Vagina (tissue), 2 donors: Measurements from ENCODE around the gene PTPRF. TPM values are rescaled to one million over a fixed set of nuclear protein-coding genes. Genes with fewer than 3 reads are reported as not detected.
A peak's percentile ranks its signal among the peaks of the same experiment; 100 is the strongest.
"Not testable (repeated sequence)": the region's sequence is repeated elsewhere in the genome, so short reads cannot be mapped to it uniquely, and the experiment has no call there.

Source experiments
- DNase-seq, 2 donors: peaks; one replicate each; pipeline ENCODE4 v3.0.0-alpha.2; 2017; ENCODE audit errors: extremely low spot score in 2 of 2
- H3K27ac ChIP-seq: fragments of 200-600 bp; sonication (generic); one replicate; pipeline ENCODE4 v1.5.1; 2019
- H3K27me3 ChIP-seq: fragments of 200-600 bp; sonication (generic); one replicate; pipeline ENCODE4 v1.5.1; 2019
- H3K36me3 ChIP-seq, 2 donors: fragments of 200-600 bp; sonication (generic); one replicate each; pipeline ENCODE4 v1.5.1; 2017 to 2019
- H3K4me1 ChIP-seq: fragments of 200-600 bp; sonication (generic); one replicate; pipeline ENCODE4 v1.5.1; 2019
- H3K4me3 ChIP-seq, 2 donors: fragments of 200-600 bp; sonication (generic); 1 replicate in 1 of 2; 2 replicates in 1 of 2; pipeline ENCODE4 v1.5.1; 2016 to 2019
- H3K9me3 ChIP-seq: fragments of 200-600 bp; sonication (generic); one replicate; pipeline ENCODE4 v1.5.1; 2019
- CTCF ChIP-seq, 3 experiments: fragments of 450-650 bp in 2 of 3; fragments of 200-600 bp in 1 of 3; sonication (generic) in 1 of 3; IDR thresholded peaks; one replicate each; pipeline ENCODE4 v1.5.1; 2017 to 2019; ENCODE audit warnings: antibody characterized with exemption in 3 of 3, mild to moderate bottlenecking in 2 of 3, moderate library complexity in 2 of 3
- POLR2A ChIP-seq, 2 donors: fragments of 450-650 bp; IDR thresholded peaks; one replicate each; pipeline ENCODE4 v1.6.1; 2017; ENCODE audit warnings: antibody characterized with exemption in 2 of 2, mild to moderate bottlenecking in 2 of 2, moderate library complexity in 2 of 2
- POLR2AphosphoS5 ChIP-seq, 2 donors: sonication (generic); formaldehyde crosslinking; IDR thresholded peaks; one replicate each; pipeline ENCODE4 v1.9.0; 2017; ENCODE audit warnings: antibody characterized with exemption in 2 of 2, mild to moderate bottlenecking in 2 of 2, low read depth in 1 of 2; ENCODE audit not compliant: insufficient read depth in 1 of 2
- intact Hi-C: fragments of 100-400 bp; cut with DNase I; formaldehyde crosslinking; loops from one replicate; pipeline ENCODE4 v1.15.1; 2023
- total RNA-seq: library from RNA; depleted of rRNA; stranded (reverse); fragments of >200 nt; gene quantifications from one replicate; pipeline ENCODE4 v1.2.3, GENCODE V29; 2016

Gene PTPRF
- total RNA-seq, 1 donor from 2014 or later: 139 TPM

GRCh38 chr1:43625063-43625780, 94.5 kb downstream of the PTPRF start:
- TF ChIP-seq POLR2A (IDR thresholded peaks at IDR 0.05) (no peak), CTCF (IDR thresholded peaks at IDR 0.05) (no peak), POLR2AphosphoS5 (IDR thresholded peaks at IDR 0.05; ENCODE audit: insufficient read depth in 1 of 2, low read depth in 1 of 2) (no peak)
- H3K4me1 ChIP-seq: peaks cover 15% of the 10 kb centered on the region
- no peaks in the 10 kb centered on the region for H3K9me3 ChIP-seq
- H3K27me3 ChIP-seq: no peaks in the 10 kb centered on the region
- peak in 1 of 2 donors; percentile 79 for DNase-seq
- no peak overlapping the region for H3K4me3 ChIP-seq
- H3K27ac ChIP-seq: no peak overlapping the region
- intact Hi-C loops: no loop called here
- H3K36me3 ChIP-seq: peaks cover 0 to 16% of the 10 kb centered on the region in 2 donors

GRCh38 chr1:43632135-43632670, 101.5 kb downstream of the PTPRF start:
- intact Hi-C loops: no loop called here
- Histone ChIP-seq H3K36me3 (no peaks in the 10 kb centered on the region), H3K9me3 (no peaks in the 10 kb centered on the region), H3K27ac (no peak overlapping the region), H3K4me1 (no peaks in the 10 kb centered on the region), H3K27me3 (no peaks in the 10 kb centered on the region), H3K4me3 (no peak overlapping the region)
- DNase-seq: no peak
- no peak for TF ChIP-seq POLR2A (IDR thresholded peaks at IDR 0.05)
- no peak for TF ChIP-seq POLR2AphosphoS5 (IDR thresholded peaks at IDR 0.05; ENCODE audit: insufficient read depth in 1 of 2, low read depth in 1 of 2)
- no peak for TF ChIP-seq CTCF (IDR thresholded peaks at IDR 0.05)

- no peak overlapping the region for H3K4me3 ChIP-seq
- DNase-seq: no peak
- TF ChIP-seq POLR2A (IDR thresholded peaks at IDR 0.05) (no peak), POLR2AphosphoS5 (IDR thresholded peaks at IDR 0.05; ENCODE audit: insufficient read depth in 1 of 2, low read depth in 1 of 2) (no peak), CTCF (IDR thresholded peaks at IDR 0.05) (no peak)
- intact Hi-C loops: no loop called here
- H3K4me1 ChIP-seq: no peaks in the 10 kb centered on the region
- H3K27ac ChIP-seq: no peak overlapping the region
- H3K27me3 ChIP-seq: no peaks in the 10 kb centered on the region
- H3K36me3 ChIP-seq: no peaks in the 10 kb centered on the region
- H3K9me3 ChIP-seq: no peaks in the 10 kb centered on the region
Observed at GRCh38 chr1:43634721-43635120, 104.0 kb downstream of the PTPRF start.

GRCh38 chr1:43636006-43636641, 105.4 kb downstream of the PTPRF start:
- Histone ChIP-seq H3K27ac (no peak overlapping the region), H3K27me3 (no peaks in the 10 kb centered on the region), H3K36me3 (no peaks in the 10 kb centered on the region), H3K9me3 (no peaks in the 10 kb centered on the region), H3K4me1 (no peaks in the 10 kb centered on the region), H3K4me3 (no peak overlapping the region)
- no peak for DNase-seq
- intact Hi-C loops: no loop called here
- TF ChIP-seq POLR2A (IDR thresholded peaks at IDR 0.05): no peak
- no peak for TF ChIP-seq CTCF (IDR thresholded peaks at IDR 0.05)
- TF ChIP-seq POLR2AphosphoS5 (IDR thresholded peaks at IDR 0.05; ENCODE audit: insufficient read depth in 1 of 2, low read depth in 1 of 2): no peak

- no peaks in the 10 kb centered on the region for H3K9me3 ChIP-seq
- H3K36me3 ChIP-seq: no peaks in the 10 kb centered on the region
- H3K4me1 ChIP-seq: no peaks in the 10 kb centered on the region
- no peaks in the 10 kb centered on the region for H3K27me3 ChIP-seq
- no peak overlapping the region for H3K4me3 ChIP-seq
- H3K27ac ChIP-seq: no peak overlapping the region
- no peak for DNase-seq
- intact Hi-C loops: no loop called here
- TF ChIP-seq POLR2AphosphoS5 (IDR thresholded peaks at IDR 0.05; ENCODE audit: insufficient read depth in 1 of 2, low read depth in 1 of 2) (no peak), CTCF (IDR thresholded peaks at IDR 0.05) (no peak), POLR2A (IDR thresholded peaks at IDR 0.05) (no peak)
Observed at GRCh38 chr1:43637267-43637666, 106.6 kb downstream of the PTPRF start.

- H3K9me3 ChIP-seq, H3K4me3 ChIP-seq, H3K36me3 ChIP-seq, DNase-seq, H3K27ac ChIP-seq, H3K27me3 ChIP-seq, H3K4me1 ChIP-seq, intact Hi-C loops: not testable (repeated sequence)
Observed at GRCh38 chr1:43638381-43638780, 107.7 kb downstream of the PTPRF start.
